GM23248 (cell line): Measurements from ENCODE around the gene TSEN54.

Experiments used
- EZH2 ChIP-seq: fragments of 200-600 bp; sonication (generic); IDR thresholded peaks from 2 replicates; pipeline ENCODE4 v1.6.1; 2018; ENCODE audit warnings: antibody characterized with exemption, mild to moderate bottlenecking; ENCODE audit not compliant: insufficient read depth, poor library complexity, severe bottlenecking
- EZH2phosphoT487 ChIP-seq: fragments of 200-600 bp; sonication (generic); IDR thresholded peaks from 2 replicates; pipeline ENCODE4 v1.6.1; 2018; ENCODE audit warnings: antibody characterized with exemption, moderate library complexity, mild to moderate bottlenecking, low read depth; ENCODE audit not compliant: insufficient read depth

- TF ChIP-seq EZH2 (no peak), EZH2phosphoT487 (no peak)
Observed at GRCh38 chr17:75491680-75492079, 24.6 kb upstream of the TSEN54 start.
